HT1080 (cell line): ENCODE data around the gene NUMB. TPM values are rescaled to one million over a fixed set of nuclear protein-coding genes. Genes with fewer than 3 reads are reported as not detected.
"Not testable (repeated sequence)": the region's sequence is repeated elsewhere in the genome, so short reads cannot be mapped to it uniquely, and the experiment has no call there.

Experiments used
- DNase-seq: peaks from one replicate; pipeline ENCODE4 v3.0.0-alpha.2; 2015; ENCODE audit warnings: low read depth
- total RNA-seq: library from RNA; depleted of rRNA; stranded (reverse); fragments of >200 nt; shearing (Covaris generic); gene quantifications from 2 replicates; pipeline ENCODE4 v1.2.3, GENCODE V29; 2014

Gene NUMB
- total RNA-seq, 1 experiment from 2014 or later: 21.8 TPM

DNA sequence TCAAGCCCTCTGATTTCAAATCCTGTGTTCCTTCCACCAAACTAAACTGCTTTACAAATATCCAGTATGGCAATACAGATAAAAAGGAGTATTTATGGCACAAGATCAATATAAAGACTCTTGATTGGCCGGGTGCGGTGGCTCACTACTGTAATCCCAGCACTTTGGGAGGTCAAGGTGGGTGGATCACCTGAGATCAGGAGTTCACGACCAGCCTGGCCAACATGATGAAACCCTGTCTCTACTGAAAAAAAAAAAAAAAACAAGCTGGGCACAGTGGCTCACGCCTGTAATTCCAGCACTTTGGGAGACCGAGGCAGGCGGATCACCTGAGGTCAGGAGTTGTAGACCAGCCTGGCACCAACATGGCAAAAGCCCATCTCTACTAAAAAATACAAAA lies 35.3 kb downstream of the NUMB start:
- not testable (repeated sequence) for DNase-seq

DNA sequence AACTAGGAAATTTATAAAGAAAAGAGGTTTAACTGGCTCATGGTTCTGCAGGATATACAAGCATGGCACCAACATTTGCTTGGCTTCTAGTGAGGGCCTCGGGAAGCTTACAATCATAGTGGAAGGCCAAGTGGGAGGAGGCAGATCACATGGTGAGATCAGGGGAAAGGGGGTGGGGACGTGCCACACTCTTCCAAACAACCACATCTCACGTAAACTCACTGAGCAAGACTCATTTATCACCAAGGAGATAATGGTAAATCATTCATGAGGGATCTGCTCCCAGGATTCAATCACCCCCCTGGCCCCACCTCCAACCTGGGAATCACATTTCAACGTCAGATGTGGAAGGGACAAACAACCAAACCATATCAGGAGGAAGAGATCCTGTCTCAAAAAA lies 35.8 kb downstream of the NUMB start:
- DNase-seq: no peak

DNA sequence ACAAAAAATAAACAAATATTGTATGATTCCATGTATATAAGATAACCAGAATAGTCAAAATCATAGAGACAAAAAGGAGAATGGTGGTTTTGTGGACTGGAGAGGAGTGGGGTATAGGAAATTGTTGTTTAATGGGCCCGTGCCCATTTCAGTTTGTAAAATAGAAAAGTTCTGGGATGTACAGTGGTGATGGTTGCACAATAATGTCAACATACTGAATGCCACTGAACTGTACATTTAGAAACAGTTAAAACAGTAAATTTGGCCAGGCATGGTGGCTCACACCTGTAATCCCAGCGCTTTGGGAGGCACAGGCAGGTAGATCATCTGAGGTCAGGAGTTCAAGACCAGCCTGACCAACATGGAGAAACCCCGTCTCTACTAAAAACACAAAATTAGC lies 40.1 kb downstream of the NUMB start:
- no peak for DNase-seq

DNA sequence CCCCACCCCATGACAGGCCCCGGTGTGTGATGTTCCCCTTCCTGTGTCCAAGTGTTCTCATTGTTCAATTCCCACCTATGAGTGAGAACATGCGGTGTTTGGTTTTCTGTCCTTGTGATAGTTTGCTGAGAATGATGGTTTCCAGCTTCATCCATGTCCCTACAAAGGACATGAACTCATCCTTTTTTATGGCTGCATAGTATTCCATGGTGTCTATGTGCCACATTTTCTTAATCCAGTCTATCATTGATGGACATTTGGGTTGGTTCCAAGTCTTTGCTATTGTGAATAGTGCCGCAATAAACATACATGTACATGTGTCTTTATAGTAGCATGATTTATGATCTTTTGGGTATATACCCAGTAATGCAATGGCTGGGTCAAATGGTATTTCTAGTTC lies 52.1 kb downstream of the NUMB start:
- DNase-seq: not testable (repeated sequence)

DNA sequence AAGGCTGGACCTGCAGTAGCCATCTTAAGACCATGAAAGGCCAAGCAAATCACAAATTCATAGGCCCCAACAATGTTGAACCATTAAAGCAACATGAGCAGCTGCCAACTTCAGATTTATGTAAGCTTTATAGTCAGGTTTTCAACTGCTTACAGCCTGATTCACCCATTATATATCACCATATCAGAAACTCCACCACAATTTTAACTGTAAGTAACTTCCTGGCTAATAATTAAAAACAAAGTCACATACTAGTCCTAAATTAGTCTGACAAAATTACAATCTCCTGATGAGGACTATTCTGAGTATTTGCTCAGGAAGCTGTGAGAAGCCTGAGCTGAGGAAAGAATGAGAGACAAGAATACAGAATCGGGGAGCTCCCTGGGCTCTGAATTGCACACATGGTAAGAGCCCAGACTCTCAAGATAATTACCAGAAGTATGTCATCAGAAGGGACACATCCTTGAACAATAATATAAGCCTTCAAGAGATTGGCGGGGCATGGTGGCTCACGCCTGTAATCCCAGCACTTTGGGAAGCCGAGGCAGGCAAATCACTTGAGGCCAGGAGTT lies 55.1 kb downstream of the NUMB start:
- DNase-seq: no peak

DNA sequence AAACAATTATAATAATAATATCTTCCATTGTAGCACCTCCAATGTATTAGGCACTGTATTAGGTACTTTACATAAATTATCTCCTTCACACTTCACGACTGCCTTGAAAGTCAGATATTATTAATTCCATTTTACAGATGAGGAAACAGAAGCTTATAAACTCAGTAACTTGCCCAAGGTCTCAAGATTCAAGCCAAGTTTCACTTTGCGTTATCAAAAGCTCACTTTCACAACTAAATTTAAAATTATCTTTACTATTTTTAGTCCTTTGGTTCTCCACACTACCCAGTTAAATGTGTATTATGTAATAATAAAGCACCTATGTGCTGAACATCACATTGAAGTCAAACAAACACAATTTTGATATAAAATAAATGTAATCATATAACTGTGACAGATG lies 55.8 kb downstream of the NUMB start:
- DNase-seq: no peak

DNA sequence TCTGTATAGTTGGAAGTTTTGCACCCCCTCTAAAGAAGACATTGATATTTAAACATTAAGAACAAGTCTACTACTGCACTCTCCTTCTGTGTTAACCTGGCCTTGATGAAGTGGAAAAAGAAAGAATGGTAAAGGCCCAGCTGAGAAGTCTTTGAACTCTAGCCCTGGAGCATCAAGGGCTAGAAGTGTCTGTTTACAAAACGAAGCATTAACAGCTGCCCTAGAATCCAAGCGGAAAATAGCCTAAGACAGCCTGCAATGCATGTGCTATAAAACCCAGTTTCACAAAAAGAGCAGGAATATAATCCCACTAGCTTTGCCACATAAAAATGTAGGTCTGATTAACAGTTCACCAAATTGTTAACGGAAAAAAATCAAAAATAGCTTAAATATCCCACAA lies 60.5 kb downstream of the NUMB start:
- DNase-seq: no peak

DNA sequence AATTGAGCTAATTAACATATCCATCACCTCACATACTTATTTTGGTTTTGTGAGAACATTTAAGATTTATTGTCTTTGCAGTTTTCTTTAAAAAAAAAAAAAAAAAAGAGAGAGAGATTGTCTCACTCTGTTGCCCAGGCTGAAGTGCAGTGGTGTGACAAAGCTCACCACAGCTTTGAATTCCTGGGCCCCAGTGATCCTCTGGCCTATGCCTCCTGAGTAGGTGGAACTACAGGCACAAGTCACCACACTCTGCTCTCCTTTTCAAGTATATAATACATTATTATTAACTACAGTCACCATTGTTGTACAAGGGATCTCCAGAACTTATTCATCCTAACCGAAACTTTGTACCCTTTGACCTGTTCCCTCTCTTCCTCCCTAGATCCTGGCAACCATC lies 64.0 kb downstream of the NUMB start:
- DNase-seq: no peak

DNA sequence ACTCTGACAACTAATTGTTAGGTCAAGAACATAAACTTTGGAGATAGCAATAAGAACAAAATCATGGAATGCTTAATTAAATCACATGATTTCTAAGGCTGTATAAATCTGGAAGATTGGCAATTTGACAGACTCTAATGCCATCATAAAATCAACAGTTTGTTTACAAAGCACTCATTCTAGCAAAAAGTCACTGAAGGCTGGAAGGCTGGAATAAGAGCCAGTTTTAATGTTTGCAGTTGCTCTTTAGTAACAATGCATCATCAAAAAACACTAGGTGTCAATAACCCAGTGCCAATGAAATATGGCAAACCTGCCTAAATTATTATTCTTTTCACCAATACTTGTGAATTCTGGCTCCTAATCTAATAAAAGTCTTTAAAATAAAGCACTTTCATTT lies 65.0 kb downstream of the NUMB start:
- no peak for DNase-seq

DNA sequence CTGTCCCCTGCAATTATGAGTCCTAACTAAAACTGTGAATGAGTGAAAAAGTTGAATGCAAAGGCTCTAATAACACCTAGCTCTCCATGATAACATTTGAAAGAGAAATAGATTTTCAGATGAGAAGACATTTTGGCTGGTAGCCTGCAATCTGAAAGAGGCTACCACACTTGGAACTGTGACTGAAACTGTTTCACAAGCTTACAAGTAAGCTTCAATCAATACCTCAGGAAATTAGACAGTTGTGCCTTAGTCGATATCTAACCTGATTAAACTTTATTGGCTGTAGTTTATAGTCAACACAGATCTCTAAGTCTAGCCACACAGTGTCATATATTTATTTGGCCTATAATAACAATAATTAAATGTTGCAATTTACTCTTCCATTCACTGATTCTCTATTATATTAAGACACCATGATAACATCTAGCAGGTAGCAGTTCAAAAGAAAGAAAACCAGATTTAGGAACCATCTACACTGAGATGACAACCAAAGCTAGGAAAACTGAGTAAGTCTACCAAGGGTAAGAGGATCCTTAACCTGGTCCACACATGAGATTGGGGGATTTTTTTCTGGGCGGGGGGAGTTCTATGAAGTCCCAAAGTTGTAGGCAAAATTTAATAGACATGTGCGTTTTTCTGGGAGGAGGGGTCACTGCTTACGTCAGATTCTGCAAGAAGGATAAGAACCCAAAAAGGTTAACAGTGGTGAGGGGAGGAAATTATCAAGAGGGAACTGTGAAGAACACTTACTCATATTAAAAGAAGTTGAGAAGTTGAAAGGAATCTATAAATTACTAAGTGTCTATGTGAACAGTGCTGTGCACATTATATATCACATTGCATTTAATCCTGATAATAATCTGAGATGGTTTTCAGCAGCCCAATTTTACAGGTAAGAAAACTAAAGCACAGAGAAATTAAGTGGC lies 65.8 kb downstream of the NUMB start:
- no peak for DNase-seq

DNA sequence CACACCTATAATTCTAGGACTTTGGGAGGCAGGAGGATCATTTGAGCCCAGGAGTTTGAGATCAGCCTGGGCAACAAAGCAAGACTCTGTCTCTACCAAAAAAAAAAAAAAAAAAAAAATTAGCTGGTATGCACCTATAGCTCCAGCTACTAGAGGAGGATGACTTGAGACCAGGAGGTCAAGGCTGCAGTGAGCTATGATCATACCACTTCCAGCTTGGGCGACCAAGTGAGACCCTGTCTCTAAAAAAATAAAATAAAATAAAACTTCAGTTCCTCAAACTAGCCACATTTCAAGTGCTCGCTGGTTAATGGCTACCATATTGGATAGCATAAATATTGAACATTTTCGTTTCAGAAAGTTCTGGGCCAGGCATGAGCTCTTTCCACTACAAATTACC lies 70.5 kb downstream of the NUMB start:
- not testable (repeated sequence) for DNase-seq

DNA sequence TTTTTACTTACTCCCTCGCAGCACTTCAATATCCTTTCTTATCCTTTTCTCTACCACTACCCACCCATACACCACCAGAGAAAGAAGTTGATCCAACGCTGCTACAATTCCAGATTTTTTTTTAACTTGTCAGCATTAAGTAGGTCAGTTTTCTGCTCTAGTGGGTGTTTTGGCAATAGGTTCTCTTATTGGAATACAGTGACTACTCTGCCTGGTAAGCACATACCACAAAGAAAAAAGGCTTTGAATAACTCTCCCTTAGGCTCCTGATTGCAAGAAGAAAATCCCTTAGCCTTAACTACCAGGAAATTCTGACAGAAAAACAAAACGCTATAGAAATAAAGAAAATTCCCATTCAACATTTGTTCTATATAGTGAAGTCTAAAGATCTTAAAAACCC lies 72.0 kb downstream of the NUMB start:
- DNase-seq: no peak

DNA sequence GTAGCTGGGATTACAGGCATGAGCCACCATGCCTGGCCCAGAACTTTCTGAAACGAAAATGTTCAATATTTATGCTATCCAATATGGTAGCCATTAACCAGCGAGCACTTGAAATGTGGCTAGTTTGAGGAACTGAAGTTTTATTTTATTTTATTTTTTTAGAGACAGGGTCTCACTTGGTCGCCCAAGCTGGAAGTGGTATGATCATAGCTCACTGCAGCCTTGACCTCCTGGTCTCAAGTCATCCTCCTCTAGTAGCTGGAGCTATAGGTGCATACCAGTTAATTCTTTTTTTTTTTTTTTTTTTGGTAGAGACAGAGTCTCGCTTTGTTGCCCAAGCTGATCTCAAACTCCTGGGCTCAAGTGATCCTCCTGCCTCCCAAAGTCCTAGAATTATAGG lies 73.3 kb downstream of the NUMB start:
- DNase-seq: not testable (repeated sequence)

DNA sequence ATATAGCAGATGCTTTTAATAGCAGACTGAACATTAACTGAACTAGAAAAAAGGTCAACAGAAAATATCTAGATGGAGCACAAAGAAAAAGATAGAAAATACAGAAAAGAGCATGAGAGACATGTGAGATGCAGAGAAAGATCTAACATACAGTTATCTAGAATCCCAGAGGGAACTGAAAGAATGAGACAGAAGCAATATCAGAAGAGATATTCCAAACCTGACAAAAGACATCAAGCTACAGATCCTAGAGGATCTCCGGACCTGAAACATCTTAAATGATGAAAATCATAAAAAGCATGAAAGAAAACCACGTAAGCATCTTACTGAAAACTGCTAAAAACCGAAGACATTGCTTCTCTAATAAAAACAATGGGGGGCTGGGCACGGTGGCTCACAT lies 75.0 kb downstream of the NUMB start:
- DNase-seq: no peak

DNA sequence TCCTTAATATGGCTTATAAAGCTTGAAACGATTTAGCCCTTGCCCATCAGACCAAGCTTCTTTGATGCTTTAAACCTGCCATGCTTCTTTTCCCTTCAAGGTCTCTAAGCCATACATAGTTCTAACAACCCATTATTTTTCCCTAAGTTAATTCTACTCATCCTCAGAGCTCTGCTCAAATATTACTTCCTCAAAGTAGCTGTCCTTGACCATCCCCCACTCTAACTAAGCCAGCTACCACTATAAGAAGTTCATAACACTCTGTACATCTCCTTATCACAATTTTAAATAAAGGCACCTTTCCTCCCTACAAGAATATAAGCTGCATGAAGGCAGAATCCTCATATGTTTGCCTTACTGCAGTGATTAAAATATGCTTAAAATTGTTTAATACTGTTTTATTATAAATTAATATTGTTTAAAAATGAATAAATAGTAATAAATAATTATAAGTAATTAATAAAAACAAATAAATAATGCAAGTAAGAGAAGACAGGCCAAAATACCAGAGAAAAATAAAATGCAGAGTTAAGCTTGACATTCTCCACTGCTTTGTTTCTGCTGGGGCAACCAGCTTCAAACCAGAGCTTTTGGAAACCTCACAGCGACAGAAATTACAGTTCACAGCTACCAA lies 76.8 kb downstream of the NUMB start:
- no peak for DNase-seq

DNA sequence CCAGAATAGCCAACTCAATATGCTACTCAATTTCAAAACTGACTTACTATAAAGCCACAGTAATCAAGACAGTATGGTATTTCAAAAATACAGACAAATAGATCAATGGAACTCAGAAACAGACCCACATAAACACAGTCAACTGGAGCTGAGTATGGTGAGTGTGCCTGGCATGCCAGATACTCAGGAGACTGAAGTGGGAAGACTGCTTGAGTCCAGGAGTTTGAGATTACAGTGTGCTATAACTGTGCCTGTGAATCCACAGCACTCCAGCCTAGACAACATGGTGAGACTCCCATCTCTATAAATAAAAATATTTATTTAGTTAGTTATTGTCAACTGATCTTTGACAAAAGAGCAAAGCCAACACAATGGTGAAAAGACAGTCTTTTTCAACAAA lies 81.8 kb downstream of the NUMB start:
- DNase-seq: no peak

DNA sequence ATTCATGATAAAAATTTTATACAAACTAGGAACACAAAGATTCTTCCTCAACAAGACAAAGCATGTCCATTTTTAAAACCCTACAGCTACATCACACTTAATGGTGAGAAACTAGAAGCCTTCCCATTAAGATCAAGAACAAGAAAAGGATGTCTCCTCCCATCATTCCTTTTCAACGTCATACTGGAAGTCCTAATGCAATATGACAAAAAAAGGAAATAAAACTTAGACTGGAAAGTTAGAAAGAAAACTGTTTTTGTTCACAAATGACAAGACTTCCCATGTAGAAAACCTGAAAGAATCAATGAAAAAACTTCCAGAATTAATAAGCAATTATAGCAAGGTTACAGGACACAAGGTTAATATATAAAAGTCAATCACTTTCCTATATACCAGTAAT lies 82.5 kb downstream of the NUMB start:
- DNase-seq: no peak

DNA sequence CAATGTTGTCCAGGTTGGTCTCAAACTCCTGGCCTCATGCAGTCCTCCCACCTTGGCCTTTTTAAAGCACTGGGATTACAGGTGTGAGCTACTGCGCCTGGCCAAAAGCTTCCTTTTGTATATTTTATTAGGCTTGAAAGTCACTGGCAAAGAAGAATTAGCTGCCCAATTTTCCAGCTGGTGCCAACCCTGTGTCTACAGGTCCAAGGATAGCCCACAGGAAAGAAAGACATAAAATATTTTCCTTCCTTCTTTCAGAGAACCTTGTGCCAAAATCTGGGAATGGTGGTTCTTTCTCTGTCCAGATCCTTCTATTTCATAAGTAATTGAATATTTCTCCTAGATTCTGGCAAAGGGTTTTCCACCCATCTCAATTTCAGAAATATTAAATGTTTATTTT lies 84.1 kb downstream of the NUMB start:
- no peak for DNase-seq

DNA sequence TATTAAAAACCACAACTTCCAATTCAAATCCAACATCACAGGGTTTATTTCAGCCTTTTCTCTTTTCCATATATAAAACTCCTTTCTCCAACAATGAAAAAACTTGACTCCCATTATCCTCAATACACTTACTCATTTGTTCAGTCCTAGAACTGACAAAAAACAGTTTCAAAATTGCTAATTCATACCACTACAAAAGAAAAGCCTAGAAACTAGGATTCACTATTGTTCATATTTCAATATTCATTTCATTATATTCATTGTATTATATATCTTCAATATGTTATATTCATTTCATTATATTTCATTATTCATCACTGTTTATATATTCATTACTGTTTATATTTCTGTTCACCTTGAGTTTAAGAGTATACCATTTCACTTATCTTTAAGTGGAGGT lies 85.8 kb downstream of the NUMB start:
- no peak for DNase-seq

DNA sequence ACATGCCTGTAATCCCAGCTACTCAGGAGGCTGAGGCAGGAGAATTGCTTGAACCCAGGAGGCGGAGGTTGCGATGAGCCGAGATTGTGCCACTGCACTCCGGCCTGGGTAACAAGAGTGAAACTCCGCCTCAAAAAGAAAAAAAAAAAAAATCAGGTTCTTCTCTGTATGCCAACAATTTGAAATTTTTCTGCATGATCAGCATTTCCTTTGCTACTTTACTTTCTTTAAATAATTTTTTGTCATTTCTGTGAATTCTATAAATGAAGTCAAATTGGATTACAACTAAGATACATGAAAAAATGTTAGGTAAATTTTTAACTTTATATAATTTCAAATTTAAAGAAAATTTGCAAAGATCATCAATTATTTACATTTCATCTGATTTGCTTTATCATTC lies 87.8 kb downstream of the NUMB start:
- DNase-seq: no peak

DNA sequence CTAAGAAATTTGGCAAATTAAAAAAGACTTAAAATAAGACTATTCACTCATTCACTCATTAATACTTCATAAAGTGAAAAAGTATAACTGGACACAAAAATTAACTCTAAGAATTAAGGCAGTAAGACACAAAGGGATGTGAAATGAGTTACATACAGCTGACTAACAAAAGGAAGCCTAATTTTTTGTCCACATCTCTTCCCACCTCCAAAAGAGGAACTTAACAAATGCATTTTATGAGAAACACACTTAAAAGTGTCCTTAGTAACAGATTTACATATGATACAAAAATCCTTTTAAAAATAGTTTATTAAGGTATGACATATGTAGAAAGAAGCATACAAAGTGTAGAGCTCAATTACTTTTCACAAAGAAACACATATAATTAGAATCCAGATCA lies 88.9 kb downstream of the NUMB start:
- DNase-seq: no peak

DNA sequence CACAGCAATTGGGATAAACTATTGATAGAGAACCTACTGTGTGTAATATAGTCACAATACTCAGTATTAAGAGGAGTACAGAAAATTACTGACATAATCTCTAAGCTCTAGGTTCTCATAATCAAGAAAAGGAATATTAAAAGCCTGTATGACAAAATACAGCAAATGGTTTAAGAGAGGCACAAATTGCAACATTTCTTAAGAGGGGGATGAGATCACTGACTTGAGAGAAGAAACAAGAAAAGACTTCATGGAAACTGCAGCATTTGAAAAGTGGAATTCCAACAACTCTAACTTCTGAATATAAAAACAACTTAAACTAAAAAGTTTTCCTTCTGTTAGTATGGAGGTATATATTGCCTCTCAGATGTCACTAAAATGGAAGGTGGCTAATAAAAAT lies 89.7 kb downstream of the NUMB start:
- no peak for DNase-seq

DNA sequence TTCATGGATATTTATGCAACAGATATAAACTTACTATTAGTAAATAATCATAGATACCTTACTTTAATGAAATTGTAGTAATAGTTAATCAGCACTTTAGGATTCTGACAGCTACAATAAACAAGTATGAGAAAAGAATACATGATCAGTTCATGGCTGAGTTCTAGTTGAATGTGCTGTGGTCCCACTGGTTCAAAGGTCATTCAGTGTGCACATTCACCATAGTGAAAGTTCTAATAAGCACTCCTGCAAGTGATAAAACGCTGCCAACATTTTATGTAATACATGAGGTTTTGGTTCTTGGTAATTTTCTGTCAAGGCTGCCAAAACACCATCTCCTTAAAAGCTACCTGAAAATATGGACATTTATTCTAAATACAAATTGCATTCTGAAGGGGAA lies 92.6 kb downstream of the NUMB start:
- no peak for DNase-seq
